IMR-90 (cell line): ENCODE results near the gene SLC1A7. TPM values are rescaled to one million over a fixed set of nuclear protein-coding genes. Genes with fewer than 3 reads are reported as not detected.

Experiments used
- ATAC-seq: fragments of 200-7000 bp; cut with Tn5 transposase; 2 replicates; pipeline ENCODE4 v1.9.1; 2020; ENCODE audit warnings: low read depth, mild to moderate bottlenecking, moderate library complexity
- BruUV-seq: library from RNA; stranded (reverse); fragments of 400-500 nt; replicated peaks from 2 replicates; lab custom pipeline; 2021; lab: Mats Ljungman, UMichigan
- CTCF ChIA-PET: fragments of 300-600 bp; formaldehyde crosslinking; extraction: SDS; loops from one replicate; lab custom pipeline; 2021; ENCODE audit warnings: antibody characterized with exemption; lab: Yijun Ruan, JAX
- POLR2A ChIA-PET: fragments of 300-600 bp; sonication (Branson Sonifier 250); formaldehyde crosslinking; loops from one replicate; lab custom pipeline; 2022; ENCODE audit warnings: antibody characterized with exemption; ENCODE audit not compliant: unreplicated experiment; lab: Charles Lee
- DNase-seq: peaks from one replicate; pipeline ENCODE4 v3.0.0; 2013
- H2AFZ ChIP-seq: replicated peaks from 2 replicates; pipeline ENCODE3; 2013; ENCODE audit warnings: low read length, mild to moderate bottlenecking; ENCODE audit not compliant: poor library complexity
- H2AK5ac ChIP-seq: 2 replicates; pipeline ENCODE4 v1.6.1; 2013; ENCODE audit warnings: low read depth, low read length, inconsistent platforms
- H2AK9ac ChIP-seq: replicated peaks from 2 replicates; pipeline ENCODE3; 2013; ENCODE audit warnings: mild to moderate bottlenecking, low read depth, low read length, moderate library complexity; ENCODE audit not compliant: poor library complexity
- H2BK120ac ChIP-seq: 2 replicates; pipeline ENCODE4 v1.6.1; 2013; ENCODE audit warnings: low read depth, low read length, inconsistent platforms
- H2BK15ac ChIP-seq: 3 replicates; pipeline ENCODE4 v1.6.1; 2013; ENCODE audit warnings: low read depth, low read length, inconsistent platforms
- H2BK20ac ChIP-seq: 2 replicates; pipeline ENCODE4 v1.6.1; 2013; ENCODE audit warnings: low read depth, mild to moderate bottlenecking, inconsistent platforms, low read length, moderate library complexity
- H2BK5ac ChIP-seq: 2 replicates; pipeline ENCODE4 v1.6.1; 2013; ENCODE audit warnings: mild to moderate bottlenecking, low read depth, low read length, inconsistent platforms; ENCODE audit not compliant: poor library complexity, severe bottlenecking
- H3K14ac ChIP-seq: replicated peaks from 2 replicates; pipeline ENCODE4 v1.6.1; 2013; ENCODE audit warnings: low read depth, low read length, inconsistent platforms
- H3K18ac ChIP-seq: 2 replicates; pipeline ENCODE4 v1.6.1; 2013; ENCODE audit warnings: low read depth, low read length, control low read depth
- H3K23ac ChIP-seq: 2 replicates; pipeline ENCODE4 v1.6.1; 2013; ENCODE audit warnings: low read depth, low read length, inconsistent platforms
- H3K27ac ChIP-seq: 2 replicates; pipeline ENCODE4 v1.5.1; 2013; ENCODE audit warnings: mild to moderate bottlenecking, control low read depth, low read length; ENCODE audit not compliant: insufficient read depth
- H3K27me3 ChIP-seq: 2 replicates; pipeline ENCODE4 v1.6.1; 2013; ENCODE audit warnings: low read length; ENCODE audit not compliant: control insufficient read depth, insufficient read depth
- H3K36me3 ChIP-seq: 2 replicates; pipeline ENCODE4 v1.6.1; 2013; ENCODE audit warnings: low read length, mixed read lengths; ENCODE audit not compliant: control insufficient read depth, insufficient read depth
- H3K4ac ChIP-seq: 2 replicates; pipeline ENCODE4 v1.6.1; 2013; ENCODE audit warnings: low read depth, low read length, inconsistent platforms
- H3K4me1 ChIP-seq: 2 replicates; pipeline ENCODE4 v1.6.1; 2013; ENCODE audit warnings: low read length, mixed read lengths; ENCODE audit not compliant: control insufficient read depth, insufficient read depth
- H3K4me2 ChIP-seq: 2 replicates; pipeline ENCODE4 v1.6.1; 2013; ENCODE audit warnings: low read depth, mild to moderate bottlenecking, control low read depth, low read length, moderate library complexity
- H3K4me3 ChIP-seq: 2 replicates; pipeline ENCODE4 v1.5.1; 2013; ENCODE audit warnings: low read depth, mild to moderate bottlenecking, control low read depth, low read length, moderate library complexity; ENCODE audit not compliant: insufficient read depth
- H3K56ac ChIP-seq: 2 replicates; pipeline ENCODE4 v1.6.1; 2013; ENCODE audit warnings: low read length, inconsistent platforms; ENCODE audit not compliant: insufficient read depth; ENCODE audit errors: extremely low read depth
- H3K79me1 ChIP-seq, 2 experiments: 2 replicates each; pipeline ENCODE4 v1.6.1; 2013; ENCODE audit warnings: low read length in 2 of 2, inconsistent platforms in 1 of 2, low read depth in 1 of 2
- H3K9ac ChIP-seq: 2 replicates; pipeline ENCODE4 v1.6.1; 2013; ENCODE audit warnings: low read depth, low read length, control low read depth
- H3K9me1 ChIP-seq: 2 replicates; pipeline ENCODE4 v1.6.1; 2013; ENCODE audit warnings: low read length, inconsistent platforms; ENCODE audit not compliant: insufficient read depth
- H3K9me3 ChIP-seq: 2 replicates; pipeline ENCODE4 v1.6.1; 2013; ENCODE audit warnings: low read length; ENCODE audit not compliant: control insufficient read depth, insufficient read depth
- H4K20me1 ChIP-seq: 2 replicates; pipeline ENCODE4 v1.6.1; 2013; ENCODE audit warnings: low read length, inconsistent platforms; ENCODE audit not compliant: insufficient read depth
- H4K5ac ChIP-seq: 2 replicates; pipeline ENCODE4 v1.6.1; 2013; ENCODE audit warnings: mild to moderate bottlenecking, low read depth, low read length, control low read depth
- H4K8ac ChIP-seq, 2 experiments: 2 replicates each; pipeline ENCODE4 v1.6.1; 2013; ENCODE audit warnings: low read depth in 2 of 2, low read length in 2 of 2, control low read depth in 1 of 2, inconsistent platforms in 1 of 2
- H4K91ac ChIP-seq: 2 replicates; pipeline ENCODE4 v1.6.1; 2013; ENCODE audit warnings: low read depth, low read length, inconsistent platforms; ENCODE audit not compliant: insufficient read depth
- BHLHE40 ChIP-seq: fragments of 150-350 bp; IDR thresholded peaks from 2 replicates; pipeline ENCODE4 v1.6.1; 2016; ENCODE audit warnings: mild to moderate bottlenecking, low read depth, low read length
- CEBPB ChIP-seq: IDR thresholded peaks from 2 replicates; pipeline ENCODE4 v1.6.1; 2012; ENCODE audit warnings: low read depth, low read length, improper control_type of control experiment
- FOS ChIP-seq: fragments of 150-350 bp; IDR thresholded peaks from 2 replicates; pipeline ENCODE4 v1.6.1; 2016; ENCODE audit warnings: low read depth, low read length
- RCOR1 ChIP-seq: IDR thresholded peaks from 2 replicates; pipeline ENCODE4 v1.6.1; 2012; ENCODE audit warnings: mild to moderate bottlenecking, low read length, improper control_type of control experiment; ENCODE audit not compliant: insufficient replicate concordance
- dilution Hi-C: fragments of 300-500 bp; cut with HindIII; formaldehyde crosslinking; loops from one replicate; pipeline ENCODE4 v1.14.3; 2018; ENCODE audit warnings: low sequenced_read_pairs; ENCODE audit not compliant: unreplicated experiment
- in situ Hi-C: fragments of 300-500 bp; cut with MboI; formaldehyde crosslinking; loops from 3 replicates; pipeline ENCODE4 v1.14.3; 2019; ENCODE audit warnings: low sequenced_read_pairs, inconsistent platforms, mixed read lengths
- intact Hi-C: fragments of 100-400 bp; cut with micrococcal nuclease; formaldehyde crosslinking; loops from 2 replicates; pipeline ENCODE4 v1.10.0; 2022
- polyA plus RNA-seq, 3 experiments: library from polyadenylated mRNA; depleted of rRNA; stranded (reverse); fragments of >200 nt; gene quantifications; 2 replicates each; pipeline ENCODE4 v1.2.3, GENCODE V29; 2012; ENCODE audit warnings: low replicate concordance in 1 of 3
- total RNA-seq: library from RNA; depleted of rRNA; stranded (reverse); fragments of >200 nt; gene quantifications from 2 replicates; pipeline ENCODE4 v1.2.3, GENCODE V29; 2012
- TF ChIP-seq, protein P1 (sequence below): conservative IDR thresholded peaks from 2 replicates; pipeline ENCODE4 v1.5.1; 2012; ENCODE audit warnings: mild to moderate bottlenecking, low read depth, low read length, improper control_type of control experiment

The SLC1A7 gene
- total and polyA plus RNA-seq, 2 of the 4 experiments (the other 2 are of a cell fraction) = 0.05 TPM; not detected in 1

DNA sequence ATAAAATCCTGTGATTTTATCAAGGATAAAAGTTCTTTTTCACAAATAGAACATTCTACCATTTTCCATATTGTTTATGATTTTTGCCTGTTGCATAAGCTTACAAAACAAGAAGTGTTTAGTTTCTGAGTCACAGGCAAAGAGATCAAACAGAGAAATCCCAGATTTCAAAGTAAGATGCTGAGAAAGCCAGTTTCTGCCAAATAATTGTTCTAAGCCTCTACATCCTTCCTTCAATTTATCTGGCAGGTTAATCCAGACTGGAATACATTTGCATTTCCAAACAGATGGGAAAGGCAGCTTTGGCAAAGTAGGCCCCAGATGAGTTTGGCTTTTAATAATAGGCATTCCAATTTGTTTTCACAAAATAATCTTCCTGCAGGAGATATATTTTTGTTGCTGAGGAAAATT, 2.5 kb downstream of the SLC1A7 start:
- TF ChIP-seq, protein P1, sequence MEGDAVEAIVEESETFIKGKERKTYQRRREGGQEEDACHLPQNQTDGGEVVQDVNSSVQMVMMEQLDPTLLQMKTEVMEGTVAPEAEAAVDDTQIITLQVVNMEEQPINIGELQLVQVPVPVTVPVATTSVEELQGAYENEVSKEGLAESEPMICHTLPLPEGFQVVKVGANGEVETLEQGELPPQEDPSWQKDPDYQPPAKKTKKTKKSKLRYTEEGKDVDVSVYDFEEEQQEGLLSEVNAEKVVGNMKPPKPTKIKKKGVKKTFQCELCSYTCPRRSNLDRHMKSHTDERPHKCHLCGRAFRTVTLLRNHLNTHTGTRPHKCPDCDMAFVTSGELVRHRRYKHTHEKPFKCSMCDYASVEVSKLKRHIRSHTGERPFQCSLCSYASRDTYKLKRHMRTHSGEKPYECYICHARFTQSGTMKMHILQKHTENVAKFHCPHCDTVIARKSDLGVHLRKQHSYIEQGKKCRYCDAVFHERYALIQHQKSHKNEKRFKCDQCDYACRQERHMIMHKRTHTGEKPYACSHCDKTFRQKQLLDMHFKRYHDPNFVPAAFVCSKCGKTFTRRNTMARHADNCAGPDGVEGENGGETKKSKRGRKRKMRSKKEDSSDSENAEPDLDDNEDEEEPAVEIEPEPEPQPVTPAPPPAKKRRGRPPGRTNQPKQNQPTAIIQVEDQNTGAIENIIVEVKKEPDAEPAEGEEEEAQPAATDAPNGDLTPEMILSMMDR = no peak
- TF ChIP-seq FOS (peak; percentile 82; the same call in 1 of the 2 replicates), RCOR1 (no peak), BHLHE40 (no peak), CEBPB (peak; percentile 86)
- Histone ChIP-seq H2BK20ac (peak overlapping the region; percentile 44; the same call in 1 of the 2 replicates), H3K4ac (peak overlapping the region; percentile 1; the same call in 1 of the 2 replicates), H3K56ac (0 out of 2 replicates have a peak overlapping the region, but pooled peaks have one; percentile 16), H3K36me3 (no peaks in the 10 kb centered on the region), H4K8ac (peak overlapping the region in 1 of 2 experiments; percentile 50; a peak in 1 of 4 replicates), H3K27ac (no peak overlapping the region), H3K14ac (no peak overlapping the region; the same call in 1 of the 2 replicates), H2AK5ac (no peak overlapping the region), H3K23ac (no peak overlapping the region), H3K18ac (no peak overlapping the region; the same call in 1 of the 2 replicates), H3K79me1 (no peaks in the 10 kb centered on the region), H4K5ac (no peak overlapping the region), H2AK9ac (no peak overlapping the region), H3K4me1 (peaks cover 16% of the 10 kb centered on the region), H4K91ac (peak overlapping the region; percentile 95), H2BK5ac (peak overlapping the region; percentile 54), H4K20me1 (no peaks in the 10 kb centered on the region), H2BK120ac (peak overlapping the region; percentile 90), H2BK15ac (no peak overlapping the region), H3K4me2 (no peak overlapping the region), H3K9ac (no peak overlapping the region), H3K27me3 (no peaks in the 10 kb centered on the region), H3K9me3 (peaks cover 4% of the 10 kb centered on the region), H2AFZ (no peak overlapping the region), H3K9me1 (peaks cover 19% of the 10 kb centered on the region), H3K4me3 (no peak overlapping the region)
- ChIA-PET CTCF (no interaction called here), POLR2A (no interaction called here)
- in situ Hi-C loops = no loop called here
- BruUV-seq = no TSS peak
- intact Hi-C loops = no loop called here
- dilution Hi-C loops = no loop called here
- no peak; the same call in 1 of the 2 replicates for ATAC-seq
- peak; percentile 66 for DNase-seq
